ENCODE results near the gene SPSB4. TPM values are rescaled to one million over a fixed set of nuclear protein-coding genes. Genes with fewer than 3 reads are reported as not detected.
"Not testable (repeated sequence)": the region's sequence is repeated elsewhere in the genome, so short reads cannot be mapped to it uniquely, and the experiment has no call there.

Gene SPSB4
- total RNA-seq, 1 experiment from 2014 or later: 106 TPM

- Histone ChIP-seq H3K36me3 (peaks cover 19% of the 10 kb centered on the region), H3K9me3 (replicated peaks) (peaks cover 4% of the 10 kb centered on the region), H3K4me3 (no peak overlapping the region), H3K27ac (no peak overlapping the region), H3K27me3 (no peaks in the 10 kb centered on the region), H3K4me1 (peaks cover 58% of the 10 kb centered on the region)
- peak; percentile 82 to 90 for DNase-seq
Observed at GRCh38 chr3:141105828-141106628, 54.9 kb downstream of the SPSB4 start.

DNA sequence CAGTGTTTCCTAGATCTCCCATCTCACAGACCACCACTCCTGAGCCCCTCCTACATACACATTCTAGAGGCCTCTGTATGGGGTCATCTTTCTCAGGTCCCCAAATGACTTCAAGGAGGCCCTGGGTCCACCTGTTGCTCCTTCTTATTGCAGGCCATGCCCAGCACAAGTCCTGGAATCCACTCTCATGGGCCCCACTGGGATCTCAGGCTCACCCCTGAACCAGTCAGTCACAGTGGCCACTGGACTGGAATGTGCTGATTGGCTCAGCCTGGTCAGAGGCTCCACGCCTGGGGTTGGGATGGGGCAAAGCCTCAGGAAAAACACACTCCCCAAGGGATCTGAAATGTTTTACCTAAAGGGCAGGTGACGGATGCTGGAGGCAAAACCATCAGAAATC lies 55.7 kb downstream of the SPSB4 start:
- no peak for DNase-seq
- Histone ChIP-seq H3K36me3 (peaks cover 17% of the 10 kb centered on the region), H3K27me3 (no peaks in the 10 kb centered on the region), H3K9me3 (replicated peaks) (peaks cover 4% of the 10 kb centered on the region), H3K4me3 (no peak overlapping the region), H3K4me1 (peaks cover 63% of the 10 kb centered on the region), H3K27ac (no peak overlapping the region)

DNA sequence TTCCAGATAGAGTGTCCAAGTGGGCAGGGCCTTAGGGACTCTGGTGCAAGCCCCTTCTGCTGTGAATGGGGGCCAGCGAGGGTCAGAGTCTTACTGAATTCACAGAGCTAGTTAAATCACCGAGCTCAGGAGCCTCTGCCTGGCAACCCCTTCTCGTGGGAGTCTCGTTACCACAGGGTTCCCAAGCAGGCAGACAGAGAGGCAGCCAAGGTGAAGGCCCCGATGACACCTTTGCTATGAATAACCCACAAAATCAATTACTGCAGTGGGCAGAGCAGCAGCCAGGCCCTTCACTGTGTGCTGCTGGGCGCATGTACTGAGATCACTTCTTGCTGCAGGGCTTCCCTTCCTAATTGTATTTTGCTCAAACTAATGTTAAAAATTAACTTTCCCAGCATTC lies 56.9 kb downstream of the SPSB4 start:
- H3K27me3 ChIP-seq: no peaks in the 10 kb centered on the region
- H3K36me3 ChIP-seq: peaks cover 19% of the 10 kb centered on the region
- no peak overlapping the region for H3K27ac ChIP-seq
- peaks cover 67% of the 10 kb centered on the region for H3K4me1 ChIP-seq
- peaks cover 4% of the 10 kb centered on the region for H3K9me3 ChIP-seq (replicated peaks)
- no peak overlapping the region for H3K4me3 ChIP-seq
- DNase-seq: no peak

GRCh38 chr3:141109751-141110150 lies 58.6 kb downstream of the SPSB4 start:
- peak; percentile 93 to 96 for DNase-seq
- H3K9me3 ChIP-seq (replicated peaks): peaks cover 4% of the 10 kb centered on the region
- H3K4me3 ChIP-seq: no peak overlapping the region
- peak overlapping the region; percentile 75 for H3K27ac ChIP-seq
- H3K27me3 ChIP-seq: no peaks in the 10 kb centered on the region
- H3K36me3 ChIP-seq: peaks cover 19% of the 10 kb centered on the region
- peaks cover 61% of the 10 kb centered on the region for H3K4me1 ChIP-seq

DNA sequence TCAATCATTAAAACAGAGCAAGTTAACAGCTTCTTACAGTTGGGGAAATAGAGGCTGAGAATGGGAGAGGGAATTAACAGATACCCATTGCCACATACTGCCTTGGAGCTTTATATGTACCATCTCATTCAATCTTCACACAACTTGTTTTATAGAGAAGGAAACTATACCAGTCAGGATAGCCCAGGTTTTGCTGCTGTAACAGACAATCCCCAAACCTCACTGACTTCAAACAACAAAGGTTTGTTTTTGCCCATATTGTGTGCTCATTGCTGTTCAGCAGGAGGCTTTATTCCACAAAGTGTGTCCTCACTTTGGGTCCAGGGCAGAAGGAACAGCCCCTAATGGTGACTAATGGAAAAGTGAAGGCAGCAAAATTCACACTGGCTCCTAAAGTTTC lies 59.2 kb downstream of the SPSB4 start:
- no peak for DNase-seq
- Histone ChIP-seq H3K27me3 (no peaks in the 10 kb centered on the region), H3K4me3 (no peak overlapping the region), H3K4me1 (peaks cover 61% of the 10 kb centered on the region), H3K27ac (peak overlapping the region; percentile 75), H3K36me3 (peaks cover 19% of the 10 kb centered on the region), H3K9me3 (replicated peaks) (peaks cover 4% of the 10 kb centered on the region)

DNA sequence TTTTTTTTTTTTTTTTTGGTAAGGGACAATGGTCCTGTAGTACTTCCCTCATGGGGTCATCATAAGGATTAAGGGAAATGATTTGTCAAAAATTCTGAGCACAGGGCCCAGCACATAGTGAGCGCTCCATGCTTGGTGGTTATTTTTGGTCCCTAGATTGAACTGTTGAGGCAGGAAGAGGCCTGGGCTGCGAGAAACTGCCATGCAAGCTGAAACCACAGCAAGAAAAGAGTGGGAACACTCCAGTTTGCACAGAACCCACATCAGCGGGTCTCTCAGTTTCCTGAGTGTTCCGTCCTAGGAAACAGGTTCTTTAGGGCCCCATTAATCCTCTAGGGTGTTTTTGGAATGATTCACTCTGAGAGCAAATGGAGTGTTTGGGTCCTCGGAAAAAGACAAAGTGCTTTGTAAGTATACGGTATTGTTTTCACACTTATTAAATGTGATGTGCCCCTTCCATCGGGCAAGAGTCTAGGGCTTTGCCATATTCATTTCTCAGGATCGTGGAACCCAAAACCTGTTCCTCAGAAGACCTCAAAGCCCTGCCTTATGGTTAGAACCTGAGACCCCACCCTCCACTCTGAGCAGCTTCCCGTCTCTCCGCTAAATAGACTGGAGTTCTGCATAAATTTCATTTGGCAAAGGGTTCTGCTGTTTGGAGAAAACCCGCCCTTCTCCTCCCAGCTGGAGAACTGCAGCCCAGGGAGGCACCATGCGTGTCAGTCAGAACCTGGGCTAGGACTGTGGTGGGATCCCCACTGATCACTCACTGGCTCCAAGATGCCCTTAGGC lies 60.4 kb downstream of the SPSB4 start:
- H3K27me3 ChIP-seq: no peaks in the 10 kb centered on the region
- peaks cover 17% of the 10 kb centered on the region for H3K36me3 ChIP-seq
- no peak for DNase-seq
- H3K27ac ChIP-seq: no peak overlapping the region
- H3K9me3 ChIP-seq (replicated peaks): peaks cover 4% of the 10 kb centered on the region
- no peak overlapping the region for H3K4me3 ChIP-seq
- peaks cover 64% of the 10 kb centered on the region for H3K4me1 ChIP-seq

DNA sequence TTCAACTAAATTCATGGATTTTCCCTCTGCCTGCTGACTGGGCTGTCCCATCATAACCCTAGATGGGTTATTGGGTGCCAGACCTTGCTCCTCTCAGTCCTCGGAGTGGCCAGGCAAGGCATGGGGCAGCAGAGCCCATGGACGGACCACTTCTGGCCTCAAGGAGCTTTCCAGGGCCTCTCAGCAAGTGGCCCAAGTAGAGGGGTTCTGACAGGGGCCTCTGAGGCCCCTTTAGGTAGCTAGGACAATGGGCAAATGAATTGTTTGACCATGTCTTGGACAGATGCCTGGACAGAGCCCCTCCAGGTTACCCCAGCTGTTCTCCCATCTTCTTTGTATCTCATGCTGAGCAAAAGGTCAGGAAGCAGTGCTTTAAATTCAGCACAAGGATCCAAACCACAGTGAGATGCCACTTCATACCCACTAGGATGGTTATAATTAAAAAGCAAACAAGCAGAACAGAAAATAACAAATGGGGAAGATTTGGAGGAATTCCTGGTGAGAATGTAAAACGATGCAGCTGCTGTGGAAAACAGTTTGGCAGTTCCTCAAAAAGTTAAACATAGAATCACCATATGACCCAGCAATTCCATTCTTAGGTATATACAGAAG lies 61.6 kb downstream of the SPSB4 start:
- Histone ChIP-seq H3K4me3 (no peak overlapping the region), H3K4me1 (peaks cover 67% of the 10 kb centered on the region), H3K9me3 (replicated peaks) (peaks cover 9% of the 10 kb centered on the region), H3K36me3 (peaks cover 18% of the 10 kb centered on the region), H3K27me3 (no peaks in the 10 kb centered on the region), H3K27ac (peak overlapping the region; percentile 47)
- DNase-seq: peak; percentile 64 to 81

- DNase-seq, H3K27me3 ChIP-seq, H3K27ac ChIP-seq, H3K4me3 ChIP-seq: not testable (repeated sequence)
- Histone ChIP-seq H3K36me3 (peaks cover 18% of the 10 kb centered on the region), H3K9me3 (replicated peaks) (peaks cover 15% of the 10 kb centered on the region), H3K4me1 (peaks cover 60% of the 10 kb centered on the region)
Observed at GRCh38 chr3:141113680-141114079, 62.5 kb downstream of the SPSB4 start.

- peaks cover 54% of the 10 kb centered on the region for H3K4me1 ChIP-seq
- no peaks in the 10 kb centered on the region for H3K27me3 ChIP-seq
- H3K9me3 ChIP-seq (replicated peaks): peaks cover 20% of the 10 kb centered on the region
- no peak overlapping the region for H3K27ac ChIP-seq
- H3K4me3 ChIP-seq: no peak overlapping the region
- DNase-seq: no peak
- H3K36me3 ChIP-seq: peaks cover 18% of the 10 kb centered on the region
Observed at GRCh38 chr3:141114179-141114745, 63.1 kb downstream of the SPSB4 start.

DNA sequence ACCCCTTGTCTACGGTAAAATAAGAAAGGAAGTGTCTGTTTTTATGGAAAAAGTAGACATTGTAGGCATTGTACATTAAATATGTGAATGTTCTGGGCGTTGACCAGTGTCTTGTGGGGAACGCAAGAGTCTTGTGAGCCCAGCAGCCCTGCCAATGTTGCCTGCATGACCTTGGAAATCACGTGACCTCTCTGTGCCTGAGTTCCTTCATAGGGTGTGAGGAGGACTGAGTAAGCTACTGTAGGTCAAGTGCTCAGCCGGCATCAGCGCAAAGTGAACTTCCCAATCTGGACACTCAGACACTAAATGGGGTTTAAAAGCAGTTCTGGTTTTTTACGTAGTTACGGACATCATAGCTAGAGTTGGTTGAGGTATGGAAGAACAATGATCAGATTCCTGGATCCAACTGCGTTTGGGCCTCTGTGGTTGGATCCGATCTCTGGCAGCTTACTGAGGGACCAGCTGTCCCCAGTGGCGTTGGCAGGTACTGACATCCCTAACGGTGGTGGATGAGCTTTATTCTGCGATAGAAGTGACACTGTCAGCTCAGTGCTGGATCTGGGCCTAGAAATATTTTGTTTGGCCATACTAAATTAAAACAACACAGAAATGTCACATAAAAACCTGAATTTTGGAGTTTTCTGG lies 63.8 kb downstream of the SPSB4 start:
- Histone ChIP-seq H3K4me1 (peaks cover 49% of the 10 kb centered on the region), H3K9me3 (replicated peaks) (peaks cover 26% of the 10 kb centered on the region), H3K36me3 (peaks cover 18% of the 10 kb centered on the region), H3K4me3 (no peak overlapping the region), H3K27me3 (no peaks in the 10 kb centered on the region), H3K27ac (no peak overlapping the region)
- DNase-seq: no peak

DNA sequence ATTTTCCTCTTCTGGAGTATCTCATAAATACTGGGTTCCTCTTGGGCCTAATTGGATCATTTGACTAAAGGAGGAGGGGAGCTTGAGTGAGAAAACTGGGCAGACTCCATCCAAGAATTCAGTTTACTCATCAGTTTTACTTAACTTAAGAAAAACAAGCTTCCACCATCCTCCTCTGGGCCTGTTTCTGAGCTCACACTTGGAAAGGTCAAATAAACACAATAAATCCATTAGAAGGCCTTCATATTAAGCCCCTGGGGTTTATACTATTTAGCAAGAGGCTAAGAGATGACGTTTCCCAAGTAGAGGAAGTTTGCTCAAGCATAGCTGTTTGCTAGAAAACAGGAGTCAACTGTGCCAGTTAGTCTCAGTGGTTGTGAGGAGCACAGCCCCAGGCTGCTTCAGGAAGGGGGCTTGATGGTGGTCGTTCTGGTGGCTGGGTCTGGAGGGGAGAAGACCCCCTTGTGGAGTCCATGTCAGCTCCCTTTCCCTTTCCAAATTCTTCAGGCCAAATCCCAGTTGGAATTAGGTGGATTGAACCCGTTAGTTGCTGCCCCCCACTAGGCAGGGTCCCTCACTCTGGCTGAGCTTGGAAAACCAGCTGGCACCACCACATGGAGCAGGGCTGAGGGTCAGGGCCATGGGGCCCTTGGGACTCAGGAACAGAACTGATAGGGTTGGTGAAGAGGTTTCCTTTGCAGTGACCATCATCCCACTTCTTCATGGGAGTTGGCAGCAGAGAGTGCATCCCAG lies 64.8 kb downstream of the SPSB4 start:
- peaks cover 39% of the 10 kb centered on the region for H3K4me1 ChIP-seq
- no peak overlapping the region for H3K27ac ChIP-seq
- no peaks in the 10 kb centered on the region for H3K27me3 ChIP-seq
- peaks cover 9% of the 10 kb centered on the region; the same call in 1 of the 2 replicates for H3K36me3 ChIP-seq
- no peak for DNase-seq
- H3K4me3 ChIP-seq: no peak overlapping the region
- H3K9me3 ChIP-seq (replicated peaks): peaks cover 32% of the 10 kb centered on the region

DNA sequence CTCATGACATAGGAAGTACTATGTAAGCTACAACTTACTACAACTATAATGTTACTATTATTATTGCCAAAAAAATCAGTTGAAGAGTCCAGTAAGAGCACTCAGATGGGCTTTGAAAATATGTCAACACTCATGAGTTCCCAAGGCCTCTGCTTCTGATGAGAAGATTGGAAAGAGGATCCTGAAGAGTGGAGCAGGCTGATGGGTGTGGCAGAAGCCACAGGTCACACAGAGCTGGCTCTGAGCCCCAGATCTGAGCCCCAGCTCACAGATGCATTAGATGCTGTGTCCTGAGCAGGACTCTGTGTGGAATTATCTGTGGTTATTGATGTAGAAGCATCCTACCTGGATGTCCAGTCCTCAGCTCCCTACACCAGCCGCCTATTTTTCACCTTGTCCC lies 65.6 kb downstream of the SPSB4 start:
- peaks cover 33% of the 10 kb centered on the region for H3K9me3 ChIP-seq (replicated peaks)
- no peak overlapping the region for H3K4me3 ChIP-seq
- peaks cover 34% of the 10 kb centered on the region for H3K4me1 ChIP-seq
- no peak for DNase-seq
- H3K27me3 ChIP-seq: no peaks in the 10 kb centered on the region
- no peak overlapping the region for H3K27ac ChIP-seq
- H3K36me3 ChIP-seq: peaks cover 9% of the 10 kb centered on the region; the same call in 1 of the 2 replicates

DNA sequence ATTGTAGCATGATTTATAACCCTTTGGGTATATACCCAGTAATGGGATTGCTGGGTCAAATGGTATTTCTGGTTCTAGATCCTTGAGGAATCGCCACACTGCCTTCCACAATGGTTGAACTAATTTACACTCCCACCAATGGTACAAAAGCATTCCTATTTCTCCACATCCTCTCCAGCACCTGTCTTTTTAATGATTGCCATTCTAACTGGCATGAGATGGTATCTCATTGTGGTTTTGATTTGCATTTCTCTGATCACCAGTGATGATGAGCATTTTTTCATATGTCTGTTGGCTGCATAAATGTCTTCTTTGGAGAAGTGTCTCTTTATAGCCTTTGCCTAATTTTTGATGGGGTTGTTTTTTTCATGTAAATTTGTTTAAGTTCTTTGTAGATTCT lies 66.8 kb downstream of the SPSB4 start:
- DNase-seq, H3K4me3 ChIP-seq, H3K27me3 ChIP-seq, H3K36me3 ChIP-seq: not testable (repeated sequence)
- Histone ChIP-seq H3K4me1 (peaks cover 25% of the 10 kb centered on the region), H3K27ac (peak overlapping the region; percentile 24), H3K9me3 (replicated peaks) (peaks cover 33% of the 10 kb centered on the region)

Data from SJCRH30 (cell line).